GM23338 (cell line): Measurements from ENCODE around the gene SPDYE1. TPM values are rescaled to one million over a fixed set of nuclear protein-coding genes. Genes with fewer than 3 reads are reported as not detected.
"Not testable (repeated sequence)": the region's sequence is repeated elsewhere in the genome, so short reads cannot be mapped to it uniquely, and the experiment has no call there.

Experiments used
- ATAC-seq: fragments of 200-7000 bp; cut with Tn5 transposase; 3 replicates; pipeline ENCODE4 v1.9.1; 2020
- DNase-seq: peaks from one replicate; pipeline ENCODE4 v3.0.0-alpha.2; 2015; ENCODE audit warnings: low spot score
- H2AFZ ChIP-seq: fragments of 200-600 bp; sonication (generic); 2 replicates; pipeline ENCODE4 v1.8.0; 2016; ENCODE audit warnings: antibody characterized with exemption, mild to moderate bottlenecking, moderate library complexity
- H3F3A ChIP-seq: fragments of 200-600 bp; sonication (generic); replicated peaks from 2 replicates; pipeline ENCODE4 v1.8.0; 2017; ENCODE audit warnings: antibody characterized with exemption, mixed run types, low read depth
- H3K27ac ChIP-seq: fragments of 200-600 bp; sonication (generic); 2 replicates; pipeline ENCODE4 v1.6.1; 2016; ENCODE audit warnings: low read depth
- H3K27me3 ChIP-seq: fragments of 200-600 bp; sonication (generic); 2 replicates; pipeline ENCODE4 v1.8.0; 2016; ENCODE audit warnings: mild to moderate bottlenecking, mixed run types, moderate library complexity; ENCODE audit not compliant: insufficient read depth
- H3K36me3 ChIP-seq: fragments of 200-600 bp; sonication (generic); 2 replicates; pipeline ENCODE4 v1.8.0; 2016; ENCODE audit warnings: mild to moderate bottlenecking; ENCODE audit not compliant: insufficient read depth
- H3K4me1 ChIP-seq: fragments of 200-600 bp; sonication (generic); 2 replicates; pipeline ENCODE4 v1.8.0; 2016; ENCODE audit warnings: mild to moderate bottlenecking, moderate library complexity; ENCODE audit not compliant: insufficient read depth
- H3K4me2 ChIP-seq: fragments of 200-600 bp; sonication (generic); 2 replicates; pipeline ENCODE4 v1.7.1; 2017; ENCODE audit warnings: mixed run types
- H3K4me3 ChIP-seq: fragments of 200-600 bp; sonication (generic); 2 replicates; pipeline ENCODE4 v1.6.1; 2016; ENCODE audit warnings: mixed run types
- H3K79me2 ChIP-seq: fragments of 200-600 bp; sonication (generic); replicated peaks from 2 replicates; pipeline ENCODE4 v1.8.0; 2017; ENCODE audit warnings: mild to moderate bottlenecking; ENCODE audit not compliant: insufficient read depth
- H3K9me2 ChIP-seq: fragments of 200-600 bp; sonication (generic); 2 replicates; pipeline ENCODE4 v1.8.0; 2017; ENCODE audit not compliant: insufficient read depth
- H4K20me1 ChIP-seq: fragments of 200-600 bp; sonication (generic); replicated peaks from 2 replicates; pipeline ENCODE4 v1.8.0; 2017; ENCODE audit warnings: mild to moderate bottlenecking; ENCODE audit not compliant: insufficient read depth
- H3K27ac Mint-ChIP-seq: 2 replicates; pipeline ENCODE4 v1.8.0; 2020; ENCODE audit warnings: inconsistent platforms, mild to moderate bottlenecking, moderate library complexity, mixed read lengths
- H3K27me3 Mint-ChIP-seq: 3 replicates; pipeline ENCODE4 v1.8.0; 2022; ENCODE audit warnings: low read depth, mild to moderate bottlenecking, moderate library complexity, mixed read lengths, inconsistent platforms; ENCODE audit not compliant: insufficient read depth, poor library complexity
- H3K36me3 Mint-ChIP-seq: 3 replicates; pipeline ENCODE4 v1.8.0; 2021; ENCODE audit warnings: low read depth, mild to moderate bottlenecking, inconsistent platforms, moderate library complexity, mixed read lengths
- H3K4me1 Mint-ChIP-seq: 3 replicates; pipeline ENCODE4 v1.8.0; 2020; ENCODE audit warnings: mild to moderate bottlenecking, inconsistent platforms, mixed read lengths
- H3K4me3 Mint-ChIP-seq: 3 replicates; pipeline ENCODE4 v1.8.0; 2021; ENCODE audit warnings: moderate library complexity, mild to moderate bottlenecking, inconsistent platforms, mixed read lengths
- H3K9me3 Mint-ChIP-seq: 3 replicates; pipeline ENCODE4 v1.8.0; 2020; ENCODE audit warnings: moderate library complexity, mild to moderate bottlenecking, inconsistent platforms, mixed read lengths
- CREB1 ChIP-seq: fragments of 250-450 bp; sonication (Bioruptor Pico); IDR thresholded peaks from 2 replicates; pipeline ENCODE4 v1.5.0; 2020; ENCODE audit warnings: low read depth, mild to moderate bottlenecking, moderate library complexity
- CTCF ChIP-seq, 2 experiments: fragments of 200-600 bp in 1 of 2; sonication (generic) in 1 of 2; conservative IDR thresholded peaks; 2 replicates each; pipeline versions ENCODE4 v1.5.1 to v1.6.1; 2016 to 2017; ENCODE audit warnings: antibody characterized with exemption in 2 of 2, low read depth in 2 of 2, mild to moderate bottlenecking in 2 of 2, moderate library complexity in 1 of 2
- ETS1 ChIP-seq: IDR thresholded peaks from 2 replicates; pipeline ENCODE4 v1.6.1; 2016; ENCODE audit warnings: antibody characterized with exemption
- POLR2AphosphoS5 ChIP-seq: IDR thresholded peaks from 2 replicates; pipeline ENCODE4 v1.6.1; 2016; ENCODE audit warnings: antibody characterized with exemption, low read depth
- polyA plus RNA-seq: library from polyadenylated mRNA; unstranded; fragments of >200 nt; fragmentation: Nextera tagmentation; extraction: Ambion mirVana; gene quantifications from 2 replicates; pipeline ENCODE4 v1.2.1, GENCODE V29; 2016
- total RNA-seq: library from RNA; depleted of rRNA; stranded (reverse); fragments of >200 nt; shearing (Covaris generic); gene quantifications from 2 replicates; pipeline ENCODE4 v1.2.3, GENCODE V29; 2014

Gene SPDYE1
- total and polyA plus RNA-seq, 2 experiments from 2014 or later = 1.6 TPM; not detected in 1

- H3K36me3 ChIP-seq, H3K79me2 ChIP-seq, H3F3A ChIP-seq, H3K36me3 Mint-ChIP-seq, H3K4me1 Mint-ChIP-seq, H3K9me2 ChIP-seq, H2AFZ ChIP-seq, H3K27ac ChIP-seq, H3K27me3 ChIP-seq, H3K27me3 Mint-ChIP-seq, H3K9me3 Mint-ChIP-seq, H3K4me1 ChIP-seq, H4K20me1 ChIP-seq: not testable (repeated sequence)
- ATAC-seq = peak; percentile 93
- DNase-seq = peak; percentile 95
- peak; percentile 72; the same call in 1 of the 2 replicates for TF ChIP-seq CREB1 (CRISPR knock-in tag)
- TF ChIP-seq POLR2AphosphoS5 = peak; percentile 67
- TF ChIP-seq CTCF (conservative IDR thresholded peaks at IDR 0.05; ENCODE audit: low read depth in 2 of 2) = peak; percentile 58 to 78
- peak; percentile 74 for TF ChIP-seq ETS1
- Mint-ChIP-seq H3K4me3 (peak overlapping the region; percentile 88), H3K27ac (0 out of 2 replicates have a peak overlapping the region, but pooled peaks have one; percentile 31)
- peak overlapping the region; percentile 74 for H3K4me3 ChIP-seq
- H3K4me2 ChIP-seq = peak overlapping the region; percentile 82
Measured at GRCh38 chr7:44018857-44019807, 21.4 kb downstream of the SPDYE1 start.

GRCh38 chr7:44019825-44020224, 22.1 kb downstream of the SPDYE1 start:
- not testable (repeated sequence) for H3K9me3 Mint-ChIP-seq, DNase-seq, H3K4me1 Mint-ChIP-seq, H3K27me3 ChIP-seq, H3K9me2 ChIP-seq, ATAC-seq, H3F3A ChIP-seq, H3K79me2 ChIP-seq, H3K36me3 ChIP-seq, H3K27me3 Mint-ChIP-seq, H2AFZ ChIP-seq, H4K20me1 ChIP-seq, H3K4me1 ChIP-seq, H3K27ac ChIP-seq, H3K27ac Mint-ChIP-seq, H3K36me3 Mint-ChIP-seq, H3K4me3 ChIP-seq, H3K4me2 ChIP-seq, H3K4me3 Mint-ChIP-seq

- H3K4me2 ChIP-seq, ATAC-seq, H3K4me1 ChIP-seq, H3K79me2 ChIP-seq, H3K36me3 Mint-ChIP-seq, DNase-seq, H2AFZ ChIP-seq, H3F3A ChIP-seq, H3K4me1 Mint-ChIP-seq, H3K9me3 Mint-ChIP-seq, H3K27me3 ChIP-seq, H3K4me3 ChIP-seq, H3K4me3 Mint-ChIP-seq, H3K27ac ChIP-seq, H4K20me1 ChIP-seq, H3K9me2 ChIP-seq, H3K27ac Mint-ChIP-seq, H3K36me3 ChIP-seq, H3K27me3 Mint-ChIP-seq: not testable (repeated sequence)
Measured at GRCh38 chr7:44022069-44022468, 24.4 kb downstream of the SPDYE1 start.

- not testable (repeated sequence) for ATAC-seq, H3K9me3 Mint-ChIP-seq, H3K27ac Mint-ChIP-seq, H3F3A ChIP-seq, H3K4me1 Mint-ChIP-seq, H3K79me2 ChIP-seq, H2AFZ ChIP-seq, H3K36me3 ChIP-seq, H3K4me3 Mint-ChIP-seq, H3K4me1 ChIP-seq, H3K27ac ChIP-seq, H3K27me3 ChIP-seq, H3K27me3 Mint-ChIP-seq, H4K20me1 ChIP-seq, DNase-seq, H3K36me3 Mint-ChIP-seq, H3K4me2 ChIP-seq, H3K9me2 ChIP-seq, H3K4me3 ChIP-seq
Measured at GRCh38 chr7:44022796-44023467, 25.2 kb downstream of the SPDYE1 start.

- not testable (repeated sequence) for H3K4me3 ChIP-seq, H3K27ac ChIP-seq, ATAC-seq, DNase-seq, H3K4me3 Mint-ChIP-seq, H3K4me2 ChIP-seq, H3F3A ChIP-seq, H3K9me3 Mint-ChIP-seq, H3K9me2 ChIP-seq, H3K4me1 Mint-ChIP-seq, H3K4me1 ChIP-seq, H3K27ac Mint-ChIP-seq, H4K20me1 ChIP-seq, H3K27me3 ChIP-seq, H3K79me2 ChIP-seq, H3K36me3 ChIP-seq, H3K36me3 Mint-ChIP-seq, H2AFZ ChIP-seq, H3K27me3 Mint-ChIP-seq
Measured at GRCh38 chr7:44029433-44029832, 31.7 kb downstream of the SPDYE1 start.
